Activated CD8-positive, alpha-beta memory T cell treated with anti-CD3 and anti-CD28 coated beads, Interleukin-2, amount 10 ng/mL, durations not matched to agents 7 days and 5 days (primary cell): Measurements from ENCODE around the gene CYCS. TPM values are rescaled to one million over a fixed set of nuclear protein-coding genes. Genes with fewer than 3 reads are reported as not detected.
"Not testable (repeated sequence)": the region's sequence is repeated elsewhere in the genome, so short reads cannot be mapped to it uniquely, and the experiment has no call there.

ENCODE experiments used
- ATAC-seq: fragments of 150-1000 bp; cut with Tn5 transposase; one replicate; pipeline ENCODE4 v1.10.0; 2021; ENCODE audit warnings: moderate library complexity
- CTCF ChIA-PET: fragments of 350-600 bp; sonication (Branson Sonifier 250); formaldehyde crosslinking; loops from one replicate; lab custom pipeline; 2021; ENCODE audit warnings: antibody characterized with exemption; lab: Charles Lee
- DNase-seq: peaks from one replicate; pipeline ENCODE4 v3.0.0-alpha.2; 2020
- H3K27ac Mint-ChIP-seq: one replicate; pipeline ENCODE4 v1.8.0; 2021; ENCODE audit warnings: mild to moderate bottlenecking, mixed read lengths
- H3K27me3 Mint-ChIP-seq: one replicate; pipeline ENCODE4 v1.8.0; 2021; ENCODE audit warnings: mixed read lengths
- H3K36me3 Mint-ChIP-seq: one replicate; pipeline ENCODE4 v1.8.0; 2021; ENCODE audit warnings: mild to moderate bottlenecking, mixed read lengths
- H3K4me1 Mint-ChIP-seq: one replicate; pipeline ENCODE4 v1.8.0; 2021; ENCODE audit warnings: mixed read lengths
- H3K4me3 Mint-ChIP-seq: one replicate; pipeline ENCODE4 v1.8.0; 2021; ENCODE audit warnings: mild to moderate bottlenecking, moderate library complexity, mixed read lengths
- H3K9me3 Mint-ChIP-seq: one replicate; pipeline ENCODE4 v1.8.0; 2022; ENCODE audit warnings: low read depth, mixed read lengths
- total RNA-seq, 2 experiments: library from RNA; stranded (reverse); gene quantifications; one replicate each; pipeline ENCODE4 v1.2.3, GENCODE V29; 2021

Gene CYCS
- total RNA-seq, 2 experiments from 2014 or later: 137 to 160 TPM

DNA sequence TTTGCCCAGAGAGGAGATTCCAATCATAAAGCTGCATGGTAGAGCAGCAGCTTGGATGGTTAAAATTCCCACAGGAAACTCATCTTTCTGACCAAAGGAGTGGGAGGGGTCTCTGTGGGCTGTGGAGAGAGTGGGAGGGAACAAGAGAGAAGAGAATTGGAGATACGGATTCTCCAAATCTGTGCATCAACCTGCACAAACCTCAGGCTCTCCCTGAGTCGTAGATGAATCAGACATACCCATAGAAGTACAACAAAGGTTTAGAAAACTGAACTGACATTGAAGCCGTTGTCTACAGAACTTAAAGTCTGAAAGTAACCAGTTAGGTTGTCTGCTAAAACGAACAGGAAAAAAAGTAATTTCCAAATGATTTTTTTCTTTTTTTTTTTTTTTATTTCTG lies 41.9 kb downstream of the CYCS start:
- CTCF ChIA-PET: interaction anchor here (0.7 to 6.4 kb wide), 3 partner anchors 10 to 98 kb away, joined by 3 to 37 read pairs (median 5); no protein-coding TSS in a partner anchor
- no peaks in the 10 kb centered on the region for H3K4me1 Mint-ChIP-seq
- H3K4me3 Mint-ChIP-seq: no peak overlapping the region
- H3K9me3 Mint-ChIP-seq: no peaks in the 10 kb centered on the region
- DNase-seq (no peak), ATAC-seq (no peak)
- no peaks in the 10 kb centered on the region for H3K36me3 Mint-ChIP-seq
- H3K27me3 Mint-ChIP-seq: peaks cover 19% of the 10 kb centered on the region
- H3K27ac Mint-ChIP-seq: no peak overlapping the region

DNA sequence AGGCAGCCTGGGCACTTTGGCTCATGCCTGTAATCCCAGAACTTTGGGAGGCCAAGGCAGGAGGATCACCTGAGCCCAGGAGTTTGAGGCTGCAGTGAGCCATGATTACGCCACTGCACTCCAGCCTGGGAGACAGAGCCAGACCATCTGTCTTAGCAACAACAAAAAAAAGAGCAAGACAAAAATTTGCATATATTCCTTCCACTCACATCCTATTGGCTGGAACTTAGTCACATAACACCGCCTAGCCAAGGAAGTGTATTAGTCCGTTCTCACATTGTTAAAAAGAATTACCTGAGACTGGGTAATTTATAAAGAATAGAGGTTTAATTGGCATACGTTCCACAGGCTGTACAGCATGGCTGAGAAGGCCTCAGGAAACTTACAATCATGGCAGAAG lies 43.0 kb downstream of the CYCS start:
- H3K27me3 Mint-ChIP-seq: peaks cover 27% of the 10 kb centered on the region
- DNase-seq, H3K4me3 Mint-ChIP-seq, H3K4me1 Mint-ChIP-seq, H3K27ac Mint-ChIP-seq, H3K36me3 Mint-ChIP-seq, H3K9me3 Mint-ChIP-seq, ATAC-seq: not testable (repeated sequence)
- CTCF ChIA-PET: interaction anchor here (1.1 to 6.4 kb wide), 2 partner anchors 11 to 261 kb away, joined by 3 to 37 read pairs; no protein-coding TSS in a partner anchor

GRCh38 chr7:25077096-25077495 lies 48.0 kb downstream of the CYCS start:
- Mint-ChIP-seq H3K9me3 (no peaks in the 10 kb centered on the region), H3K27ac (no peak overlapping the region), H3K36me3 (no peaks in the 10 kb centered on the region), H3K4me3 (no peak overlapping the region), H3K27me3 (peaks cover 8% of the 10 kb centered on the region), H3K4me1 (peaks cover 16% of the 10 kb centered on the region)
- CTCF ChIA-PET: interaction anchor here (1.2 to 2.2 kb wide), 4 partner anchors 17 to 265 kb away, joined by 4 to 9 read pairs (median 6); no protein-coding TSS in a partner anchor
- ATAC-seq (no peak), DNase-seq (no peak)

DNA sequence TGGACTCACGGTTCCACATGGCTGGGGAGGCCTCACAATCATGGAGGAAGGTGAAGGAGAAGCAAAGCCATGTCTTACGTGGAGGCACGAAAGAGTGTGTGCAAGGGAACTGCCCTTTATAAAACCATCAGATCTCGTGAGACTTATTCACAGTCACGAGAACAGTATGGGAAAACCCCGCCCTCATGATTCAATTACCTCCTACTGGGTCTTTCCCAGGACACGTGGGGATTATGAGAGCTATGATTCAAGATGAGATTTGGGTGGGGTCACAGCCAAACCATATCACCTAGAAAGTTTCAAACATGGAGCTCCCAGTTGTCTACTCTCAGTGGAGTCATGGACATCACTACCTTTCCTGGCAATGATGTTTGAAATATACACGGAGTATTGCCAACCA lies 49.6 kb downstream of the CYCS start:
- H3K4me1 Mint-ChIP-seq: peaks cover 16% of the 10 kb centered on the region
- DNase-seq: no peak
- ATAC-seq: no peak
- no peak overlapping the region for H3K4me3 Mint-ChIP-seq
- H3K27ac Mint-ChIP-seq: no peak overlapping the region
- H3K9me3 Mint-ChIP-seq: no peaks in the 10 kb centered on the region
- no peaks in the 10 kb centered on the region for H3K36me3 Mint-ChIP-seq
- peaks cover 8% of the 10 kb centered on the region for H3K27me3 Mint-ChIP-seq
- CTCF ChIA-PET: interaction anchor here (1.0 to 2.0 kb wide), 5 partner anchors 9 to 263 kb away, joined by 3 to 8 read pairs (median 3); no protein-coding TSS in a partner anchor

DNA sequence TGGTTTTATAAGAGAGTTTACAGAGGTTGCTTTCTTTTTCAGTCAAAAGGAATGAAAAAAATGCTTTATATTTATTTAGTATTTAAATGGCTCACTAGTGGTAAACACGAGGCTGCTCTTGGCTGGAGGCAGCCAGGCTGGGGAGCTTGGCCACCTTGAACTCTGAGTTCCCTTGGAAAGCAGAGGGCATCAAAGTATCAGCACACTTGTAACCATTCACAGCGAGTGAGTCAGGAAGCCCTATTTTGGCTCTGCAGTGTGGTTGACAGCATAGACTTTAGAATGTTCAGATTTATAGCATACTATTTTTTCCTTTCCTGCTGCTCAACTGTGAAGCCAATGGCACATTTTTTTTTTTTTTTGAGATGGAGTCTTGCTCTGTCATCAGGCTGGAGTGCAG lies 51.6 kb downstream of the CYCS start:
- H3K4me3 Mint-ChIP-seq: no peak overlapping the region
- peaks cover 8% of the 10 kb centered on the region for H3K27me3 Mint-ChIP-seq
- H3K36me3 Mint-ChIP-seq: no peaks in the 10 kb centered on the region
- DNase-seq (no peak), ATAC-seq (no peak)
- H3K4me1 Mint-ChIP-seq: peaks cover 25% of the 10 kb centered on the region
- CTCF ChIA-PET: interaction anchor here (0.9 to 4.7 kb wide), 7 partner anchors 11 to 260 kb away, joined by 3 to 54 read pairs (median 5); no protein-coding TSS in a partner anchor
- no peaks in the 10 kb centered on the region for H3K9me3 Mint-ChIP-seq
- no peak overlapping the region for H3K27ac Mint-ChIP-seq

Other genes starting within 250 kb of the CYCS start
- gene OSBPL3, start 145.1 kb downstream of the CYCS start, total RNA-seq: 100 to 1,000 TPM in 1 of 2 experiments, 10 to 100 TPM in 1; 98.3 to 133 TPM
- gene NPVF, start 103.2 kb upstream of the CYCS start, total RNA-seq: not detected